Trophoblast cell (in vitro differentiated cells and primary cell): ENCODE data around the gene COL11A2.

ENCODE experiments used
- DNase-seq, 2 donors: peaks; one replicate each; pipeline ENCODE4 v3.0.0-alpha.2; 2016
- H2AFZ ChIP-seq: 2 replicates; pipeline ENCODE4 v1.6.1; 2013; ENCODE audit warnings: low read length, moderate library complexity, mild to moderate bottlenecking; ENCODE audit not compliant: insufficient read depth, poor library complexity
- H2AK5ac ChIP-seq: 2 replicates; pipeline ENCODE4 v1.6.1; 2013; ENCODE audit warnings: mild to moderate bottlenecking, low read length
- H2BK120ac ChIP-seq: 2 replicates; pipeline ENCODE4 v1.6.1; 2013; ENCODE audit warnings: low read length, mild to moderate bottlenecking, moderate library complexity; ENCODE audit not compliant: insufficient read depth, poor library complexity
- H2BK12ac ChIP-seq: 2 replicates; pipeline ENCODE4 v1.6.1; 2013; ENCODE audit warnings: mild to moderate bottlenecking, low read length, moderate library complexity
- H2BK5ac ChIP-seq: 2 replicates; pipeline ENCODE4 v1.6.1; 2013; ENCODE audit warnings: low read length, low read depth, moderate library complexity, mild to moderate bottlenecking; ENCODE audit not compliant: poor library complexity
- H3K14ac ChIP-seq: 2 replicates; pipeline ENCODE4 v1.6.1; 2013; ENCODE audit warnings: mild to moderate bottlenecking, low read length
- H3K18ac ChIP-seq: 2 replicates; pipeline ENCODE4 v1.6.1; 2013; ENCODE audit warnings: mild to moderate bottlenecking, low read length
- H3K23ac ChIP-seq: 2 replicates; pipeline ENCODE4 v1.6.1; 2013; ENCODE audit warnings: low read length
- H3K27ac ChIP-seq: 2 replicates; pipeline ENCODE4 v1.5.1; 2013; ENCODE audit warnings: low read depth, mild to moderate bottlenecking, inconsistent platforms, low read length, moderate library complexity
- H3K27me3 ChIP-seq: 2 replicates; pipeline ENCODE4 v1.6.1; 2013; ENCODE audit warnings: inconsistent platforms, mild to moderate bottlenecking, low read length, moderate library complexity; ENCODE audit not compliant: insufficient read depth
- H3K36me3 ChIP-seq, 2 experiments: 1 replicate in 1 of 2; 2 replicates in 1 of 2; pipeline ENCODE4 v1.6.1; 2013; ENCODE audit warnings: low read length in 2 of 2, mild to moderate bottlenecking in 2 of 2, moderate library complexity in 1 of 2; ENCODE audit not compliant: insufficient read depth in 2 of 2, control insufficient read depth in 1 of 2
- H3K4ac ChIP-seq: 2 replicates; pipeline ENCODE4 v1.6.1; 2013; ENCODE audit warnings: low read depth, mild to moderate bottlenecking, low read length, moderate library complexity
- H3K4me1 ChIP-seq, 2 experiments: 1 replicate in 1 of 2; 2 replicates in 1 of 2; pipeline ENCODE4 v1.6.1; 2013; ENCODE audit warnings: low read length in 2 of 2, mild to moderate bottlenecking in 2 of 2, moderate library complexity in 1 of 2; ENCODE audit not compliant: insufficient read depth in 2 of 2, control insufficient read depth in 1 of 2
- H3K4me2 ChIP-seq: 2 replicates; pipeline ENCODE4 v1.6.1; 2013; ENCODE audit warnings: inconsistent platforms, mild to moderate bottlenecking, low read length, moderate library complexity
- H3K4me3 ChIP-seq: 2 replicates; pipeline ENCODE4 v1.5.1; 2013; ENCODE audit warnings: mild to moderate bottlenecking, low read depth, low read length, inconsistent platforms
- H3K79me1 ChIP-seq: one replicate; pipeline ENCODE4 v1.6.1; 2013; ENCODE audit warnings: low read length
- H3K79me2 ChIP-seq: 2 replicates; pipeline ENCODE4 v1.6.1; 2013; ENCODE audit warnings: low read length, mild to moderate bottlenecking; ENCODE audit not compliant: control insufficient read depth, insufficient read depth, poor library complexity
- H3K9ac ChIP-seq: 2 replicates; pipeline ENCODE4 v1.6.1; 2013; ENCODE audit warnings: mild to moderate bottlenecking, low read length
- H3K9me3 ChIP-seq: 2 replicates; pipeline ENCODE4 v1.6.1; 2013; ENCODE audit warnings: low read depth, mild to moderate bottlenecking, control low read depth, inconsistent platforms, low read length; ENCODE audit not compliant: insufficient read depth
- H4K12ac ChIP-seq: 2 replicates; pipeline ENCODE4 v1.6.1; 2013; ENCODE audit warnings: low read depth, mild to moderate bottlenecking, low read length, moderate library complexity
- H4K8ac ChIP-seq: 2 replicates; pipeline ENCODE4 v1.6.1; 2013; ENCODE audit warnings: low read depth, mild to moderate bottlenecking, low read length, moderate library complexity
- H4K91ac ChIP-seq: one replicate; pipeline ENCODE4 v1.6.1; 2013; ENCODE audit warnings: low read depth, mild to moderate bottlenecking, low read length, moderate library complexity
- WGBS: extraction: QIAGEN DNeasy Blood & Tissue Kit; methylation state at CpG from one replicate; pipeline ENCODE4 v1.1.7; 2013; ENCODE audit warnings: missing lambda C conversion rate; ENCODE audit not compliant: insufficient read length, insufficient coverage; ENCODE audit errors: extremely low coverage; 5-methylcytosine and 5-hydroxymethylcytosine counted together

COL11A2 gene

DNA sequence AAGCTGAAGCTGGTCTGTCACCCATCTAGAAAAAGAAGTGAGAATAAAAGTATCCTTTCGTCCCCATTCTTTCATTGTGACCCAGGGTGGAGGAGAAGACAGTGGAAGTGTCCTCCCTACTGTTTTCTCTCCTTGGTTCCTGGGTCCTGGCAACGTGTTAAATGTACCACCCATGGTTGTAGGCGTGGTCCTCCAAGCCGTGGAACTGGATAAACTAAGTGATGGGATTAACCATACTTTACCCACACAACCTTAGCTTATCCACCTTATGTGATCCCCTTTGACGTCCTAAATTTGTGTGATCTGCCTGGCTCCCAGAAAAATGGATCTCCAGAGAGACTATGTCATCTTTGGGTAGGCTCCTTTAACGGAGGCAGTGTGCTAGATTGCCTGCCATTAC is 69.1 kb downstream of the COL11A2 start:
- Histone ChIP-seq H4K12ac (no peak overlapping the region), H2BK5ac (no peak overlapping the region), H2BK120ac (no peak overlapping the region), H3K79me1 (no peaks in the 10 kb centered on the region), H3K36me3 (no peaks in the 10 kb centered on the region), H3K4me2 (no peak overlapping the region), H2AFZ (no peak overlapping the region), H3K4ac (no peak overlapping the region), H3K4me1 (peaks cover 0 to 1% of the 10 kb centered on the region in 2 experiments), H3K27ac (no peak overlapping the region), H2AK5ac (no peak overlapping the region), H3K14ac (no peak overlapping the region), H3K4me3 (no peak overlapping the region), H3K27me3 (no peaks in the 10 kb centered on the region), H3K23ac (no peak overlapping the region), H4K8ac (no peak overlapping the region), H3K79me2 (no peaks in the 10 kb centered on the region), H3K9ac (no peak overlapping the region), H3K18ac (no peak overlapping the region), H4K91ac (no peak overlapping the region), H3K9me3 (peaks cover 5% of the 10 kb centered on the region), H2BK12ac (no peak overlapping the region)
- WGBS: no CpG with 5 or more reads among the region's 6 CpGs
- no peak for DNase-seq

DNA sequence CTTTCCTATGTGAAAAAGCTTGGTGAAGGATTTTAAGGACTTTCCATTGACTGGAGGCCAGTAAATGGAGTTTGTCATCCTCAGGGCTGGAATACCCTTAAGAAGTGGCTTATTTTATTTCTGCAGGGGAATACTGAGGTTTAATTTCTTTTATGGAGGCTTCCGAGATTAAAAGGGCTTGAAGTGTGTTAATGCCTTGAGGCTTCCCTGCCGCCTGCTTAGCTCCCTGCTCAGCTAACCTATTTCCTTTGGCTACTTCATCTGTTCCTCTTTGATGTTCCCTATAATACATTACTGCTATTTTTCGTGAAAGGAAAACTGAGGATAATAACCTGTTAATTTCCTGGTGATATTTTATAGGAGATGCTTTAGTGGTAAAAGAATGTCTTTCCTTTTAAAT is 72.3 kb downstream of the COL11A2 start:
- no peak overlapping the region for H3K4me2 ChIP-seq
- H3K27ac ChIP-seq: no peak overlapping the region
- H4K8ac ChIP-seq: no peak overlapping the region
- WGBS: no CpG with 5 or more reads among the region's 3 CpGs
- H3K4me1 ChIP-seq: peaks cover 11 to 15% of the 10 kb centered on the region in 2 experiments
- no peak overlapping the region for H3K18ac ChIP-seq
- peaks cover 7% of the 10 kb centered on the region for H3K27me3 ChIP-seq
- H3K4me3 ChIP-seq: no peak overlapping the region
- no peak overlapping the region for H2AK5ac ChIP-seq
- no peaks in the 10 kb centered on the region for H3K79me1 ChIP-seq
- H4K12ac ChIP-seq: no peak overlapping the region
- H4K91ac ChIP-seq: no peak overlapping the region
- no peak overlapping the region for H3K4ac ChIP-seq
- H3K79me2 ChIP-seq: no peaks in the 10 kb centered on the region
- no peaks in the 10 kb centered on the region for H3K36me3 ChIP-seq
- peaks cover 5% of the 10 kb centered on the region for H3K9me3 ChIP-seq
- no peak overlapping the region for H3K23ac ChIP-seq
- H2BK5ac ChIP-seq: no peak overlapping the region
- no peak overlapping the region for H3K14ac ChIP-seq
- no peak overlapping the region for H3K9ac ChIP-seq
- no peak overlapping the region for H2AFZ ChIP-seq
- no peak overlapping the region for H2BK120ac ChIP-seq
- no peak for DNase-seq
- no peak overlapping the region for H2BK12ac ChIP-seq

DNA sequence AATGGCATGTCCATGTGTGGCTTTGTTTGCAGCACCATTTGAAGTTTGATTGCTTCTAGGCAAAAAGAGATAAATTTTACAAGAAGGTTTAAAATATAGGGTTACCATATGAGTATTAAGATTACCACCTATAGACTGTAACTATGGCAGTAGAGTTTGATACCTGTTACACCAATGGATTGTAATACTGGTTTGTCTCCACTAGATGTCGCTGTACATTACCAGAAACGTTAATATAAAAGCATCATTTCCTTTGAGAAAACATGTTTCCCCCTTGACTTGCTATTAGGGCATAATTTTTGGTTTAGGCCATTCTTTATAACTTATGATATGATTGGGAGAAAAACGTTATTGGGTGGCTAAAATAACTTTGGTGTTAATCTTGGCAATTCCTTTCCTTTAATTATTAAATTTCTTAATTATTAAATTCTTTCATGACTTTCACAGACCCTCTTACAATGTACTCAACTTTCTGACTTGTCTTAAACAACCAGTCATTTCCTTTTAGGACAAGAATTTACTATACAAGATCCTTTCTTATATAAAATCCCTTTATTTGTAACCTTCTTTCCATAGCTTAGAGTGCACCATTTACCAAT is 73.6 kb downstream of the COL11A2 start:
- Histone ChIP-seq H3K27me3 (peaks cover 7% of the 10 kb centered on the region), H4K91ac (no peak overlapping the region), H3K36me3 (no peaks in the 10 kb centered on the region), H3K18ac (no peak overlapping the region), H2BK5ac (no peak overlapping the region), H3K4me1 (peaks cover 11 to 15% of the 10 kb centered on the region in 2 experiments), H3K9me3 (peaks cover 4% of the 10 kb centered on the region), H3K23ac (no peak overlapping the region), H3K9ac (no peak overlapping the region), H2AFZ (peak overlapping the region; percentile 54), H3K79me1 (no peaks in the 10 kb centered on the region), H3K79me2 (no peaks in the 10 kb centered on the region), H3K4me2 (no peak overlapping the region), H2BK120ac (no peak overlapping the region), H4K12ac (no peak overlapping the region), H3K14ac (no peak overlapping the region), H2BK12ac (no peak overlapping the region), H2AK5ac (no peak overlapping the region), H3K27ac (no peak overlapping the region), H4K8ac (no peak overlapping the region), H3K4me3 (no peak overlapping the region), H3K4ac (no peak overlapping the region)
- peak in 1 of 2 donors; percentile 84 for DNase-seq
- no CpG with 5 or more reads among the region's 3 CpGs for WGBS

DNA sequence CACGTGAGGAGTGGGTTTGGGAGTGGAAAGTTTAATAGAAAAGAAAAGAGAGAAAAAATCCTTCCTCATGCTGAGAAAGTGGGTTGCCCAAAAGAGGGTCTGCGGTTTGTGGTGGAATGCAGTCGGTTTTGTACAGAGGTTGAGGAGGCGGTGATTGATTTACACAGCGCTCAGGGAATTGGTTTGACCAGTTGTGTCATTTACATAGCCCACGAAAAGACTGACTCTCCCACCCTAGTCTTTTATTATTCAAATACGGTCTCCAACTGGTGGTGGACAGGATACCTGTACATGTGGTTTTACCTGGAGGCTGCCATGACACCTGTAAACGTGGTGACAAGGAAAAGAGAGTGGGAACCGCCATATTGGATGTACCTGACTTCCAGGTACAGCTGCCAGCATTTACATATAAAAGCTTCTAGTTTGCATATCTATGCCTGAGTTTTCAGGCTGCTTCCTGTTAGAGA is 74.4 kb downstream of the COL11A2 start:
- no peak overlapping the region for H2AK5ac ChIP-seq
- H2BK120ac ChIP-seq: no peak overlapping the region
- peak overlapping the region; percentile 48 for H3K4me2 ChIP-seq
- H4K8ac ChIP-seq: no peak overlapping the region
- no peak overlapping the region for H3K4me3 ChIP-seq
- H3K18ac ChIP-seq: no peak overlapping the region
- no peak overlapping the region for H2BK5ac ChIP-seq
- H3K36me3 ChIP-seq: no peaks in the 10 kb centered on the region
- H3K14ac ChIP-seq: no peak overlapping the region
- no peak overlapping the region for H3K23ac ChIP-seq
- peaks cover 11 to 15% of the 10 kb centered on the region in 2 experiments for H3K4me1 ChIP-seq
- H2BK12ac ChIP-seq: no peak overlapping the region
- H3K27ac ChIP-seq: no peak overlapping the region
- DNase-seq: no peak
- H3K4ac ChIP-seq: no peak overlapping the region
- no peaks in the 10 kb centered on the region for H3K79me2 ChIP-seq
- peaks cover 7% of the 10 kb centered on the region for H3K27me3 ChIP-seq
- no peak overlapping the region for H2AFZ ChIP-seq
- no peak overlapping the region for H3K9ac ChIP-seq
- no CpG with 5 or more reads among the region's 9 CpGs for WGBS
- no peak overlapping the region for H4K91ac ChIP-seq
- no peaks in the 10 kb centered on the region for H3K9me3 ChIP-seq
- no peaks in the 10 kb centered on the region for H3K79me1 ChIP-seq
- H4K12ac ChIP-seq: no peak overlapping the region
